HEK293 (cell line): ENCODE data around the gene C16orf46.

Experiments
- CTCF ChIP-seq: fragments of 450-650 bp; formaldehyde crosslinking; IDR thresholded peaks from 2 replicates; pipeline ENCODE4 v1.5.1; 2016; ENCODE audit warnings: missing biosample characterization, missing genetic modification characterization
- KLF1 ChIP-seq: fragments of 450-650 bp; formaldehyde crosslinking; IDR thresholded peaks from 2 replicates; pipeline ENCODE4 v1.5.1; 2016; ENCODE audit warnings: missing biosample characterization, missing genetic modification characterization
- ZNF114 ChIP-seq: fragments of 450-650 bp; formaldehyde crosslinking; IDR thresholded peaks from 2 replicates; pipeline ENCODE4 v1.5.0; 2017; ENCODE audit warnings: missing biosample characterization, missing genetic modification characterization
- ZNF239 ChIP-seq: fragments of 450-650 bp; formaldehyde crosslinking; IDR thresholded peaks from 2 replicates; pipeline ENCODE4 v1.5.1; 2016; ENCODE audit warnings: missing biosample characterization, missing genetic modification characterization
- ZNF24 ChIP-seq: fragments of 450-650 bp; formaldehyde crosslinking; IDR thresholded peaks from 2 replicates; pipeline ENCODE4 v1.5.1; 2016; ENCODE audit warnings: missing biosample characterization, missing genetic modification characterization
- ZNF248 ChIP-seq: fragments of 450-650 bp; formaldehyde crosslinking; IDR thresholded peaks from 2 replicates; pipeline ENCODE4 v1.5.1; 2017; ENCODE audit warnings: missing biosample characterization, missing genetic modification characterization
- ZNF26 ChIP-seq: fragments of 450-650 bp; formaldehyde crosslinking; IDR thresholded peaks from 2 replicates; pipeline ENCODE4 v1.5.1; 2016; ENCODE audit warnings: missing biosample characterization, missing genetic modification characterization
- ZNF423 ChIP-seq: fragments of 450-650 bp; formaldehyde crosslinking; IDR thresholded peaks from 2 replicates; pipeline ENCODE4 v1.5.1; 2016; ENCODE audit warnings: missing biosample characterization, missing genetic modification characterization
- ZNF521 ChIP-seq: fragments of 450-650 bp; formaldehyde crosslinking; IDR thresholded peaks from 2 replicates; pipeline ENCODE4 v1.5.1; 2017; ENCODE audit warnings: missing biosample characterization, mild to moderate bottlenecking, missing genetic modification characterization
- ZNF621 ChIP-seq: fragments of 450-650 bp; formaldehyde crosslinking; IDR thresholded peaks from 2 replicates; pipeline ENCODE4 v1.5.1; 2017; ENCODE audit warnings: missing biosample characterization, missing genetic modification characterization
- ZNF629 ChIP-seq: fragments of 450-650 bp; formaldehyde crosslinking; IDR thresholded peaks from 2 replicates; pipeline ENCODE4 v1.5.1; 2017; ENCODE audit warnings: missing biosample characterization, missing genetic modification characterization
- ZNF654 ChIP-seq: fragments of 450-650 bp; formaldehyde crosslinking; IDR thresholded peaks from 2 replicates; pipeline ENCODE4 v1.5.1; 2016; ENCODE audit warnings: low read depth, missing biosample characterization, missing genetic modification characterization
- ZNF677 ChIP-seq: fragments of 450-650 bp; IDR thresholded peaks from 2 replicates; pipeline ENCODE4 v1.5.0; 2018; ENCODE audit warnings: missing biosample characterization, mild to moderate bottlenecking, missing genetic modification characterization, moderate library complexity
- ZNF76 ChIP-seq: fragments of 450-650 bp; formaldehyde crosslinking; IDR thresholded peaks from 2 replicates; pipeline ENCODE4; 2016; ENCODE audit warnings: low read depth, missing biosample characterization, missing genetic modification characterization, borderline replicate concordance

- TF ChIP-seq ZNF677 (tag by site-specific recombination) = no peak
- no peak for TF ChIP-seq CTCF (tag by site-specific recombination)
- TF ChIP-seq ZNF654 = no peak
- TF ChIP-seq ZNF248 = no peak
- TF ChIP-seq ZNF114 (tag by site-specific recombination) = no peak
- TF ChIP-seq ZNF521 (tag by site-specific recombination) = no peak
- no peak for TF ChIP-seq ZNF24 (tag by site-specific recombination)
- no peak for TF ChIP-seq ZNF26 (tag by site-specific recombination)
- no peak for TF ChIP-seq ZNF239 (tag by site-specific recombination)
- no peak for TF ChIP-seq ZNF423 (tag by site-specific recombination)
- TF ChIP-seq KLF1 (tag by site-specific recombination) = no peak
- peak; percentile 66 for TF ChIP-seq ZNF629 (tag by site-specific recombination)
- no peak for TF ChIP-seq ZNF76 (tag by site-specific recombination)
- no peak for TF ChIP-seq ZNF621 (tag by site-specific recombination)
These were observed at the start of gene C16orf46 for GRCh38 chr16:81077076-81077940.
